GM12878 (cell line): ENCODE results near the gene SYN1. TPM values are rescaled to one million over a fixed set of nuclear protein-coding genes. Genes with fewer than 3 reads are reported as not detected.

Experiments
- ATAC-seq: fragments of 200-7000 bp; cut with Tn5 transposase; 3 replicates; pipeline ENCODE4 v1.9.1; 2020; ENCODE audit warnings: mild to moderate bottlenecking, moderate library complexity
- BruUV-seq: library from RNA; stranded (reverse); fragments of 400-500 nt; replicated peaks from 2 replicates; lab custom pipeline; 2021; lab: Mats Ljungman, UMichigan
- CTCF ChIA-PET: fragments of 300-600 bp; sonication (Branson Sonifier 250); formaldehyde crosslinking; extraction: SDS; loops from one replicate; lab custom pipeline; 2021; ENCODE audit warnings: inconsistent platforms; lab: Yijun Ruan, JAX
- POLR2A ChIA-PET: fragments of 350-600 bp; formaldehyde crosslinking; extraction: SDS; loops from one replicate; lab custom pipeline; 2021; ENCODE audit warnings: inconsistent platforms; lab: Charles Lee
- RAD21 ChIA-PET: fragments of 300-600 bp; sonication (Branson Sonifier 250); formaldehyde crosslinking; loops from one replicate; lab custom pipeline; 2023; ENCODE audit warnings: antibody characterized with exemption; ENCODE audit not compliant: unreplicated experiment; lab: Charles Lee
- SMC1A ChIA-PET: fragments of 300-600 bp; sonication (Branson Sonifier 250); formaldehyde crosslinking; loops from one replicate; lab custom pipeline; 2023; ENCODE audit not compliant: unreplicated experiment, uncharacterized antibody; lab: Charles Lee
- DNase-seq: peaks from one replicate; pipeline ENCODE4 v3.0.0-alpha.2; 2011; ENCODE audit warnings: low read depth, low spot score
- FAIRE-seq: peaks from 3 replicates; lab custom pipeline; 2011; peaks lifted over from hg19 to GRCh38; lab: Jason Lieb, UNC
- H2AFZ ChIP-seq: 2 replicates; pipeline ENCODE4 v1.6.0; 2011; ENCODE audit warnings: low read depth, low read length, control low read depth; ENCODE audit not compliant: control insufficient read depth
- H3K27ac ChIP-seq: 2 replicates; pipeline ENCODE4 v1.5.1; 2011; ENCODE audit warnings: control low read depth; ENCODE audit not compliant: control insufficient read depth, insufficient read depth
- H3K27me3 ChIP-seq, 2 experiments: replicated peaks in 1 of 2; 2 replicates each; pipeline versions ENCODE4 v1.6.0 to v1.6.1; 2011; ENCODE audit warnings: low read length in 1 of 2; ENCODE audit not compliant: control insufficient read depth in 2 of 2, insufficient read depth in 2 of 2
- H3K36me3 ChIP-seq, 2 experiments: 2 replicates each; pipeline ENCODE4 v1.5.1; 2011; ENCODE audit warnings: low read length in 1 of 2; ENCODE audit not compliant: control insufficient read depth in 2 of 2, insufficient read depth in 2 of 2
- H3K4me1 ChIP-seq: 2 replicates; pipeline ENCODE4 v1.6.1; 2011; ENCODE audit warnings: mild to moderate bottlenecking, low read length, moderate library complexity, mixed read lengths; ENCODE audit not compliant: control insufficient read depth, insufficient read depth
- H3K4me2 ChIP-seq: 2 replicates; pipeline ENCODE4 v1.6.0; 2011; ENCODE audit warnings: control low read depth; ENCODE audit not compliant: control insufficient read depth, insufficient read depth
- H3K4me3 ChIP-seq: fragments of 200-600 bp; sonication (generic); 2 replicates; pipeline ENCODE4 v1.5.1; 2016
- H3K79me2 ChIP-seq: 2 replicates; pipeline ENCODE4 v1.6.0; 2011; ENCODE audit warnings: low read length; ENCODE audit not compliant: control insufficient read depth, insufficient read depth
- H3K9ac ChIP-seq: 2 replicates; pipeline ENCODE4 v1.8.0; 2011; ENCODE audit warnings: low read length, control low read depth, mixed read lengths; ENCODE audit not compliant: control insufficient read depth, insufficient read depth
- H3K9me3 ChIP-seq: replicated peaks from 3 replicates; pipeline ENCODE4 v1.5.1; 2011; ENCODE audit warnings: mild to moderate bottlenecking, low read length; ENCODE audit not compliant: control insufficient read depth, insufficient read depth
- H4K20me1 ChIP-seq: 2 replicates; pipeline ENCODE4 v1.6.0; 2011; ENCODE audit not compliant: control insufficient read depth, insufficient read depth
- CHD4 ChIP-seq: fragments of 200-600 bp; sonication (generic); IDR thresholded peaks from 2 replicates; pipeline ENCODE4 v1.6.1; 2016; ENCODE audit warnings: mild to moderate bottlenecking
- IRF4 ChIP-seq: IDR thresholded peaks from 2 replicates; pipeline ENCODE4 v1.6.1; 2011; ENCODE audit warnings: low read depth, low read length
- KDM1A ChIP-seq: fragments of 200-600 bp; sonication (generic); IDR thresholded peaks from 2 replicates; pipeline ENCODE4 v1.6.1; 2016; ENCODE audit warnings: borderline replicate concordance
- MYB ChIP-seq: fragments of 150-350 bp; IDR thresholded peaks from 2 replicates; pipeline ENCODE4 v1.6.1; 2014; ENCODE audit warnings: mild to moderate bottlenecking, low read depth, low read length, borderline replicate concordance
- NR2C1 ChIP-seq: fragments of 450-650 bp; IDR thresholded peaks from 2 replicates; pipeline ENCODE4 v1.6.1; 2017; ENCODE audit warnings: antibody characterized with exemption, mild to moderate bottlenecking, moderate library complexity
- POU2F2 ChIP-seq: IDR thresholded peaks from 3 replicates; pipeline ENCODE4 v1.6.1; 2011; ENCODE audit warnings: low read depth, mild to moderate bottlenecking, low read length, borderline replicate concordance
- TCF3 ChIP-seq: IDR thresholded peaks from 2 replicates; pipeline ENCODE4 v1.6.1; 2012; ENCODE audit warnings: low read depth, mild to moderate bottlenecking, low read length, borderline replicate concordance; ENCODE audit not compliant: insufficient read depth
- WRNIP1 ChIP-seq: IDR thresholded peaks from 2 replicates; pipeline ENCODE4 v1.6.1; 2011; ENCODE audit warnings: low read depth, low read length, improper control_type of control experiment, borderline replicate concordance
- ZNF207 ChIP-seq: fragments of 450-650 bp; IDR thresholded peaks from 2 replicates; pipeline ENCODE4 v1.6.1; 2014; ENCODE audit warnings: antibody characterized with exemption, mild to moderate bottlenecking, borderline replicate concordance
- ZNF622 ChIP-seq: fragments of 450-650 bp; IDR thresholded peaks from 2 replicates; pipeline ENCODE4 v1.6.1; 2017; ENCODE audit warnings: mild to moderate bottlenecking, inconsistent platforms
- ZSCAN29 ChIP-seq: fragments of 450-650 bp; IDR thresholded peaks from 2 replicates; pipeline ENCODE4 v1.6.1; 2017; ENCODE audit warnings: mild to moderate bottlenecking, moderate library complexity
- WGBS: methylation state at CpG from one replicate; pipeline ENCODE4 v1.1.6; 2016; ENCODE audit warnings: low lambda C conversion rate; ENCODE audit not compliant: insufficient replicate concordance, insufficient coverage; ENCODE audit errors: missing lambda C conversion rate; 5-methylcytosine and 5-hydroxymethylcytosine counted together
- in situ Hi-C: fragments of 300-500 bp; cut with MboI; formaldehyde crosslinking; loops from 9 replicates; pipeline ENCODE4 v1.14.3; 2018; ENCODE audit warnings: mixed read lengths
- intact Hi-C: fragments of 100-400 bp; cut with micrococcal nuclease; formaldehyde crosslinking; loops from one replicate; pipeline ENCODE4 v1.14.2; 2022; ENCODE audit not compliant: unreplicated experiment
- polyA plus RNA-seq, 11 experiments: library from polyadenylated mRNA; depleted of rRNA in 4 of 11; unstranded in 6 of 11; stranded (reverse) in 5 of 11; fragments of >200 nt; fragmentation: Nextera tagmentation in 4 of 11; fragmentation: Illumina TruSeq in 1 of 11; extraction: Ambion mirVana in 4 of 11; extraction: Trizol in 1 of 11; gene quantifications; 1 replicate in 1 of 11; 2 replicates in 10 of 11; pipeline versions ENCODE4 v1.2.1 to v1.2.3, GENCODE V29; 2011 to 2016; ENCODE audit warnings: inconsistent platforms in 2 of 11, missing spikeins in 2 of 11, low read depth in 1 of 11
- total RNA-seq, 4 experiments: library from RNA; depleted of rRNA in 3 of 4; stranded (reverse); fragments of >200 nt in 3 of 4; fragmentation: Illumina TruSeq in 1 of 4; extraction: Trizol in 1 of 4; gene quantifications; 2 replicates each; pipeline versions ENCODE4 v1.2.1 to v1.2.3, GENCODE V29; 2013 to 2021
- TF ChIP-seq, protein P1 (sequence below): IDR thresholded peaks from 2 replicates; pipeline ENCODE4 v1.6.1; 2012; ENCODE audit warnings: low read depth, low read length, improper control_type of control experiment
- TF ChIP-seq, protein P2 (sequence below): IDR thresholded peaks from 2 replicates; pipeline ENCODE4 v1.6.1; 2011; ENCODE audit warnings: mild to moderate bottlenecking, low read depth, low read length, moderate library complexity; ENCODE audit not compliant: insufficient replicate concordance
- TF ChIP-seq, protein P3 (sequence below): fragments of 450-650 bp; conservative IDR thresholded peaks from 2 replicates; pipeline ENCODE4 v1.6.1; 2017; ENCODE audit warnings: mild to moderate bottlenecking, moderate library complexity
- TF ChIP-seq, protein P4 (sequence below): fragments of 450-650 bp; formaldehyde crosslinking; IDR thresholded peaks from 2 replicates; pipeline ENCODE4 v1.5.0; 2022; ENCODE audit warnings: mild to moderate bottlenecking, missing genetic modification characterization

SYN1 gene
- total and polyA plus RNA-seq, 10 of the 15 experiments (the other 5 are each of a cell fraction or from before 2014, with no cell fraction given): 0.09 to 0.57 (median 0.16) TPM; not detected in 3

GRCh38 chrX:47586043-47586787 is 33.4 kb downstream of the SYN1 start (continued):
- TF ChIP-seq POU2F2 (no peak), CHD4 (no peak), WRNIP1 (no peak)
- TF ChIP-seq, protein P1, sequence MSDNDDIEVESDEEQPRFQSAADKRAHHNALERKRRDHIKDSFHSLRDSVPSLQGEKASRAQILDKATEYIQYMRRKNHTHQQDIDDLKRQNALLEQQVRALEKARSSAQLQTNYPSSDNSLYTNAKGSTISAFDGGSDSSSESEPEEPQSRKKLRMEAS: no peak

- Histone ChIP-seq H3K4me3 (no peak overlapping the region), H3K27me3 (no peaks in the 10 kb centered on the region), H3K36me3 (no peaks in the 10 kb centered on the region), H3K4me2 (no peak overlapping the region), H3K9me3 (no peaks in the 10 kb centered on the region), H3K9ac (no peak overlapping the region), H3K79me2 (no peaks in the 10 kb centered on the region; the same call in 1 of the 2 replicates), H4K20me1 (no peaks in the 10 kb centered on the region), H2AFZ (no peak overlapping the region), H3K27ac (no peak overlapping the region), H3K4me1 (no peaks in the 10 kb centered on the region)
- POLR2A ChIA-PET: no interaction called here
- FAIRE-seq (no peak), ATAC-seq (no peak), DNase-seq (no peak)
- BruUV-seq: no TSS peak
- RAD21 ChIA-PET: no interaction called here
- intact Hi-C loops (no loop called here), in situ Hi-C loops (no loop called here)
- CTCF ChIA-PET: no interaction called here
- TF ChIP-seq TCF3: no peak
- no peak for TF ChIP-seq NR2C1
- TF ChIP-seq KDM1A: no peak
- TF ChIP-seq, protein P2, sequence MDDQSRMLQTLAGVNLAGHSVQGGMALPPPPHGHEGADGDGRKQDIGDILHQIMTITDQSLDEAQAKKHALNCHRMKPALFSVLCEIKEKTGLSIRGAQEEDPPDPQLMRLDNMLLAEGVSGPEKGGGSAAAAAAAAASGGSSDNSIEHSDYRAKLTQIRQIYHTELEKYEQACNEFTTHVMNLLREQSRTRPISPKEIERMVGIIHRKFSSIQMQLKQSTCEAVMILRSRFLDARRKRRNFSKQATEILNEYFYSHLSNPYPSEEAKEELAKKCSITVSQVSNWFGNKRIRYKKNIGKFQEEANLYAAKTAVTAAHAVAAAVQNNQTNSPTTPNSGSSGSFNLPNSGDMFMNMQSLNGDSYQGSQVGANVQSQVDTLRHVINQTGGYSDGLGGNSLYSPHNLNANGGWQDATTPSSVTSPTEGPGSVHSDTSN: no peak
- TF ChIP-seq, protein P3, sequence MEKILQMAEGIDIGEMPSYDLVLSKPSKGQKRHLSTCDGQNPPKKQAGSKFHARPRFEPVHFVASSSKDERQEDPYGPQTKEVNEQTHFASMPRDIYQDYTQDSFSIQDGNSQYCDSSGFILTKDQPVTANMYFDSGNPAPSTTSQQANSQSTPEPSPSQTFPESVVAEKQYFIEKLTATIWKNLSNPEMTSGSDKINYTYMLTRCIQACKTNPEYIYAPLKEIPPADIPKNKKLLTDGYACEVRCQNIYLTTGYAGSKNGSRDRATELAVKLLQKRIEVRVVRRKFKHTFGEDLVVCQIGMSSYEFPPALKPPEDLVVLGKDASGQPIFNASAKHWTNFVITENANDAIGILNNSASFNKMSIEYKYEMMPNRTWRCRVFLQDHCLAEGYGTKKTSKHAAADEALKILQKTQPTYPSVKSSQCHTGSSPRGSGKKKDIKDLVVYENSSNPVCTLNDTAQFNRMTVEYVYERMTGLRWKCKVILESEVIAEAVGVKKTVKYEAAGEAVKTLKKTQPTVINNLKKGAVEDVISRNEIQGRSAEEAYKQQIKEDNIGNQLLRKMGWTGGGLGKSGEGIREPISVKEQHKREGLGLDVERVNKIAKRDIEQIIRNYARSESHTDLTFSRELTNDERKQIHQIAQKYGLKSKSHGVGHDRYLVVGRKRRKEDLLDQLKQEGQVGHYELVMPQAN: no peak
- TF ChIP-seq ZNF622: no peak
- no peak for TF ChIP-seq ZNF207
- no peak for TF ChIP-seq IRF4
- TF ChIP-seq, protein P4, sequence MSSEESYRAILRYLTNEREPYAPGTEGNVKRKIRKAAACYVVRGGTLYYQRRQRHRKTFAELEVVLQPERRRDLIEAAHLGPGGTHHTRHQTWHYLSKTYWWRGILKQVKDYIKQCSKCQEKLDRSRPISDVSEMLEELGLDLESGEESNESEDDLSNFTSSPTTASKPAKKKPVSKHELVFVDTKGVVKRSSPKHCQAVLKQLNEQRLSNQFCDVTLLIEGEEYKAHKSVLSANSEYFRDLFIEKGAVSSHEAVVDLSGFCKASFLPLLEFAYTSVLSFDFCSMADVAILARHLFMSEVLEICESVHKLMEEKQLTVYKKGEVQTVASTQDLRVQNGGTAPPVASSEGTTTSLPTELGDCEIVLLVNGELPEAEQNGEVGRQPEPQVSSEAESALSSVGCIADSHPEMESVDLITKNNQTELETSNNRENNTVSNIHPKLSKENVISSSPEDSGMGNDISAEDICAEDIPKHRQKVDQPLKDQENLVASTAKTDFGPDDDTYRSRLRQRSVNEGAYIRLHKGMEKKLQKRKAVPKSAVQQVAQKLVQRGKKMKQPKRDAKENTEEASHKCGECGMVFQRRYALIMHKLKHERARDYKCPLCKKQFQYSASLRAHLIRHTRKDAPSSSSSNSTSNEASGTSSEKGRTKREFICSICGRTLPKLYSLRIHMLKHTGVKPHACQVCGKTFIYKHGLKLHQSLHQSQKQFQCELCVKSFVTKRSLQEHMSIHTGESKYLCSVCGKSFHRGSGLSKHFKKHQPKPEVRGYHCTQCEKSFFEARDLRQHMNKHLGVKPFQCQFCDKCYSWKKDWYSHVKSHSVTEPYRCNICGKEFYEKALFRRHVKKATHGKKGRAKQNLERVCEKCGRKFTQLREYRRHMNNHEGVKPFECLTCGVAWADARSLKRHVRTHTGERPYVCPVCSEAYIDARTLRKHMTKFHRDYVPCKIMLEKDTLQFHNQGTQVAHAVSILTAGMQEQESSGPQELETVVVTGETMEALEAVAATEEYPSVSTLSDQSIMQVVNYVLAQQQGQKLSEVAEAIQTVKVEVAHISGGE (CRISPR knock-in tag): no peak
- no peak for TF ChIP-seq MYB
- no peak for TF ChIP-seq ZSCAN29
- SMC1A ChIA-PET: no interaction called here
- WGBS: 69% methylated on average over 16 of the region's 16 CpGs
Measured at GRCh38 chrX:47585273-47585672, 34.4 kb downstream of the SYN1 start.
